Mucosa of descending colon (tissue), 3 donors: ENCODE results near the gene SSH2. TPM values are rescaled to one million over a fixed set of nuclear protein-coding genes. Genes with fewer than 3 reads are reported as not detected.

Experiments
- ATAC-seq: fragments of 200-7000 bp; cut with Tn5 transposase; one replicate; pipeline ENCODE4 v1.9.1; 2020; ENCODE audit warnings: mild to moderate bottlenecking, moderate library complexity
- DNase-seq, 3 donors: peaks; one replicate each; pipeline ENCODE4 v3.0.0-alpha.2; 2020
- H3K36me3 ChIP-seq: fragments of 200-600 bp; one replicate; pipeline ENCODE4 v1.8.0; 2021; ENCODE audit warnings: low read depth, mild to moderate bottlenecking
- H3K4me1 ChIP-seq: fragments of 200-600 bp; one replicate; pipeline ENCODE4 v1.8.0; 2021; ENCODE audit warnings: low read depth, mild to moderate bottlenecking
- H3K4me3 ChIP-seq: fragments of 200-600 bp; one replicate; pipeline ENCODE4 v1.8.0; 2021; ENCODE audit warnings: mild to moderate bottlenecking
- H3K9me3 ChIP-seq: fragments of 200-600 bp; one replicate; pipeline ENCODE4 v1.8.0; 2021; ENCODE audit warnings: mild to moderate bottlenecking
- intact Hi-C, 2 donors: fragments of 100-400 bp; cut with DNase I in 1 of 2; cut with micrococcal nuclease in 1 of 2; formaldehyde crosslinking; loops; one replicate each; pipeline versions ENCODE4 v1.11.0 to v1.11.1; 2022; cut with DNase I, micrococcal nuclease
- total RNA-seq, 3 donors: library from RNA; stranded (reverse); fragmentation: NEBNext Ultra II Directional in 2 of 3; extraction: Animal tissue kit (Norgen Biotek cat#: 25700) in 2 of 3; gene quantifications; one replicate each; pipeline versions ENCODE4 v1.2.1 to v1.2.4, GENCODE V29; 2021 to 2023
- TF ChIP-seq, protein P1 (sequence below): fragments of 200-600 bp; IDR thresholded peaks from one replicate; pipeline ENCODE4 v1.8.0; 2022; ENCODE audit warnings: antibody characterized with exemption, mild to moderate bottlenecking
- donor health status: DM: no; HTN: no; CAD: no; lungs with moderate emphysema.
- donor health status: DM: no; HTN: no; CAD: no.
- donor health status: DM: no; HTN: yes; CAD: no.

The SSH2 gene
- total RNA-seq, 3 donors from 2014 or later = 32.1 to 47.8 (median 40.8) TPM

DNA sequence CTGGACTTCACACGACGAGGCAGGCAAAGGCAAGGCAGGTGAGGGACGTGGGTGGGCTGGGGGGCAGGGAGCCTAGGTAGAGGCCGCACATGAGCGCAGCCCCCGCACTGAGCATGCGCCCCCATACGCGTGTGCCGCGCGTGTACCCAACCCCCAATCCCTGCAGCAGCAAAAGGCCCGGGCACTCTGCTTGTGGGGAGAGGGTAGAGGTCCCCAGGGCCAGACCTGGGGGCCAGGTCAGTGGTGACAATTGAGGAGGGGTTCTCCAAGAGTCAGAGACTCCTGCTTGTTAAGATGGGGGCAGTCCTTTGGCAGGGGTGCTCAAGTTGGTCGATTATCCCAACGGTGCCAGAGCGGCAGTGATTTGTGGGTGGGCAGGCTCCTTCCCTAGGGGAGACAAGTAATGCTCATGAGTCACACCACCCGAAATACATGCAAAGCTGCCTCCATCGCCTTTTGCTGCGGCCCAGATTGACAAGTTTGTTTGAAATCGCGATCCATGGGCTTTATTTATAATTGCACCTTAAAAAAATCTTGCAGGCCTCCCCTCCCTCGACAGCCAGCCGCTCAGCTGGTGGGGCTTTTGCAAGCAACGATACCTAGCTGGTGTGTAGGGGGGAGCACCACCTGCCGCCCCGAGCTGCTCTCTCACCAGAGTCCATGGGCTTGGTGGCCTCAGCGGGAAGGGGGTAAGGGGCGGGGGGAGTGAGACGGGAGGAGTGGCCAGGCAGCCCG lies 339.4 kb downstream of the SSH2 start:
- H3K4me1 ChIP-seq = peaks cover 48% of the 10 kb centered on the region
- no peak overlapping the region for H3K4me3 ChIP-seq
- H3K9me3 ChIP-seq = no peaks in the 10 kb centered on the region
- TF ChIP-seq, protein P1, sequence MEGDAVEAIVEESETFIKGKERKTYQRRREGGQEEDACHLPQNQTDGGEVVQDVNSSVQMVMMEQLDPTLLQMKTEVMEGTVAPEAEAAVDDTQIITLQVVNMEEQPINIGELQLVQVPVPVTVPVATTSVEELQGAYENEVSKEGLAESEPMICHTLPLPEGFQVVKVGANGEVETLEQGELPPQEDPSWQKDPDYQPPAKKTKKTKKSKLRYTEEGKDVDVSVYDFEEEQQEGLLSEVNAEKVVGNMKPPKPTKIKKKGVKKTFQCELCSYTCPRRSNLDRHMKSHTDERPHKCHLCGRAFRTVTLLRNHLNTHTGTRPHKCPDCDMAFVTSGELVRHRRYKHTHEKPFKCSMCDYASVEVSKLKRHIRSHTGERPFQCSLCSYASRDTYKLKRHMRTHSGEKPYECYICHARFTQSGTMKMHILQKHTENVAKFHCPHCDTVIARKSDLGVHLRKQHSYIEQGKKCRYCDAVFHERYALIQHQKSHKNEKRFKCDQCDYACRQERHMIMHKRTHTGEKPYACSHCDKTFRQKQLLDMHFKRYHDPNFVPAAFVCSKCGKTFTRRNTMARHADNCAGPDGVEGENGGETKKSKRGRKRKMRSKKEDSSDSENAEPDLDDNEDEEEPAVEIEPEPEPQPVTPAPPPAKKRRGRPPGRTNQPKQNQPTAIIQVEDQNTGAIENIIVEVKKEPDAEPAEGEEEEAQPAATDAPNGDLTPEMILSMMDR = no peak
- ATAC-seq (no peak), DNase-seq (peak; percentile 28 to 65 (median 52))
- H3K36me3 ChIP-seq = no peaks in the 10 kb centered on the region
- intact Hi-C loops = no loop called here

DNA sequence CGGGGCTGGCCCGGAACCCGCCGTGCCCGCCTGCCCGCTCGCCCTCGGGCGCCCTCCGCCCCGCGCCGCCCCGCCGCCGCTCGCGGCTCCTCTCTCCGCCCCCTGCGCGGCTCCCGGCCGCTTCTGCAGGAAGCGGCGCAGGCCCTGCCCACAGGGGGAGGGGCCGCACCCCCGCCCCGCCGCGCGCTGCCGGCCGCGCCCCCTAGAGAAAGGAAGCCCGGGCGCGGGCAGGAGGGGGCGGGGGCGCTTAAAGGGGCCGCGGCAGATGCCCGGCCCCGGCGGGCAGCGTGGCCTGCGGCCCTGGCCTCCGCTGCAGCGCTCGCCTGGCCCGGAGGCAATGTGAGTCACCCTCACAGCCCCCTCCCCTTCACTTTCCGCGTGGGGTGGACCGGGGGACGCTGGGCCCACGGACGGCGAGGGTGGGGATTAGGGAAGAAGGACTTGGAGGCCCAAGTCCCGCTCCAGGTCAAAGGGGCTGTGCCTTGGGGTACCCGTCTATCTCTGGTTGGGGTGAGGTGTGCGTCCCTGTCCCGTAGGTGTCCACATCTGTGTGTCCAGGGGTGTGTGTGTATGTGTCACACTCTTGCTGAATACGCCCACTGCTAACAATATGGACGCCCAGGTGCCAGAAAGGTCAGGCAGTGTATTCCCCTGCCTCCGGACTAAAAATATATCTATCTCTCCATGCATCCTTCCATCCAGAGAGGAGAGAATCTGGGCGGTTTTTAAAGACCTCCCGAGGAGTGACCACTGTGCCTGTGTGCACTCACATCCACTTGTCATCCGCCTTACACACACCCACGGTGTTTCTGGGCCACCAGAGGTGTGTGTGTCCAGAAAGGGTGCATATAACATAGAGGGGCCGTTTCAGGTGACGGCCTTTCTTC lies 340.3 kb downstream of the SSH2 start, which contains the start of gene GIT1:
Gene GIT1, minus strand, starts transcription at position 125 of the 887 bp plus-strand sequence. CDS start 270 bp downstream, outside the sequence.
- ATAC-seq (peak; percentile 84), DNase-seq (peak; percentile 90 to 92 (median 90))
- peaks cover 48% of the 10 kb centered on the region for H3K4me1 ChIP-seq
- intact Hi-C loops = no loop called here
- peak within 1 kb of the TSS; percentile 68 for H3K4me3 ChIP-seq
- no peaks in the 10 kb centered on the region for H3K9me3 ChIP-seq
- TF ChIP-seq, protein P1 = no peak
- no peaks in the 10 kb centered on the region for H3K36me3 ChIP-seq

DNA sequence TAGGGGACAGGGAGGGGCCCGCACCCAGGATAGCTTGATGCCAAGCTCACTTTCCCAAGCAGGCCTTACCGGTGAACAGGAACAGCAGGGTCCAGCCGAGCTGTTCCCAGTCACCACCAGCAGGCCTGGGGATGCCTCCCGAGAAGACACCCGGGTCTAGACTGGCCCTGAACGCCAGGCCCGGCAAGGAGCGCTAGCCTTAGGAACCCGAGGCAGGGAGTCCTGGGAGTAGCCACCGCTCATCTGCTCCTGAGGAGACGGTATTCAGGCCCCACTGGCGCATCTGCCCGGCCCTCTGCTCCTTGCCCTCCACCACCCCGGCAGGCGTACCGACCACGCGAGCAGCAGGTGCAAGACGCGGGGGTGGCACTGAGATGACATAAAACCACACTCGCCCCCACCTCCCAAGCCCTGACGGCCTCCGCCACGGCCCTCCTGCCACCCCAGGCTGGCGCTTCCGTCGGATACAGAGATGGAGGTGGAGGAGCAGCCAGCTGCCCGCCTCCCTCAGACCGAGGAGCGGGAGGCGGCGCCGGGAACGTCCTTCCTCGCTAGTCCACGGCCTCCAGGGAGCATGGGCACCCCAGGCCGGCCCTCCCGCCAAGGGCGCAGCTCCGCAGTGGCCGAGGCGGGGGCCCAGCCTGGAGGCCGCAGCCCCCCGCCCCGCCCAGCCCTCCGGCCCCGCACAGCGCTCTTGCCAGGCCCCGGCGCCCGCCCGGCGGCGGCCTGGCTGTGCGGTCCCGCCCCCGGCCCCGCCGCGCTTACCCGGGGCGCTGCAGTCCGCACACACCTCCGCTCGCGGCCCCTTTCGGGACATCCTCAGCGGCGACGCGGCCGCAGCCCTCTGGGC lies 341.2 kb downstream of the SSH2 start:
- peaks cover 42% of the 10 kb centered on the region for H3K4me1 ChIP-seq
- ATAC-seq = peak; percentile 6

DNA sequence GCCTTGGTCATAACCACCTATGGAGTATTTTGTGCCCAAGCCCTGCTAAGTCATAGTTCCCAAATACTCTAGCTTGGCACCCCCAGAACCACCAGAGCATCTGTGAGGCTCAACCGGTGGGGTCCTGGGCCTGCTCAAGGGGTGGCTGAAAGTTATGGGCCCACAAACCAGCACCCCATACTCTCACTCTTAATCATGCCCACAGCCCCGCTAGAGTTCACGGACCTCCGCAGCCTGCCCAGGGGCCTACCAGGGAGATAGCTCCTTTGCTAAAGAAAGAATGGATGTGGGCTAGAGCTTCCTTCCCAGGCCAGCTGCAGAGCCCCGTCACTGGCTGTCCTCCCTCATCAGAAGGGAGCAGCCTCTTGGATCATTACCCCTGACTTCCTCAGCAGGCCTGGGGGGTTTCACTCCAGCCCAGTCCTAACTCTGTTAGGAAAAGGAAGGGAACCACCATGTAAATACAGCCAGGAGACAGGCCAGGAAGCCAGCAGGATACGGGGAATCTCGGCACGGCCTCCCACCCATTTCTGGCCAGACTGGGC lies 341.9 kb downstream of the SSH2 start:
- TF ChIP-seq, protein P1 = no peak
- no peaks in the 10 kb centered on the region for H3K36me3 ChIP-seq
- ATAC-seq (no peak), DNase-seq (peak in 1 of 3 donors; percentile 34)
- no peak overlapping the region for H3K4me3 ChIP-seq
- H3K4me1 ChIP-seq = peaks cover 42% of the 10 kb centered on the region
- no peaks in the 10 kb centered on the region for H3K9me3 ChIP-seq
- intact Hi-C loops = no loop called here

More for the DNA sequence above, 341.2 kb downstream of the SSH2 start:
- H3K36me3 ChIP-seq = no peaks in the 10 kb centered on the region
- intact Hi-C loops = no loop called here
- H3K9me3 ChIP-seq = no peaks in the 10 kb centered on the region
- H3K4me3 ChIP-seq = peak overlapping the region; percentile 68
- TF ChIP-seq, protein P1 = no peak
- DNase-seq = peak; percentile 45 to 71 (median 71)

DNA sequence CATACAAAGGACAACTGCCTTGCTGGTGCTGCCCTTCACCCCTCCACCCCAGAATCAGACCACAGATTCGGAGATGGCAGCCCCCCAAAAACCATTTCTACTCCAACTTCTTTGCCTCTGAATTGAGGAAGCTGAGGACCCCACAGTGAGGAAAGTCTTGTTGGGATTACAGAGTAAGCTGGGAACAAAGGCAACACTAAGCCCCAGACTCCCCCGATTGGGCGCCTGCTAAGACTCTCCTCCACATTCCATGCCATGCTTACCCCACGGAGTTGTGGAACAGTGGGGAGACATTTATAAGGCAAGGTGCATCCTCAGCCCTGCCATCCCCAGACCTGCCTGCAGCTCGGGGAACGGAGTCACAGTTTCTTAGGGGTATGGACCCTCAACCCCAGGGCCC lies 342.4 kb downstream of the SSH2 start:
- no peak overlapping the region for H3K4me3 ChIP-seq
- intact Hi-C loops = no loop called here
- H3K4me1 ChIP-seq = peaks cover 39% of the 10 kb centered on the region
- TF ChIP-seq, protein P1 = no peak
- no peaks in the 10 kb centered on the region for H3K36me3 ChIP-seq
- ATAC-seq (no peak), DNase-seq (no peak)
- no peaks in the 10 kb centered on the region for H3K9me3 ChIP-seq
